CD4-positive, alpha-beta T cell treated with Interleukin-2 at 100 ng/mL for 4 hours (primary cell): ENCODE measurements around the gene FBXO9.

Experiments
- DNase-seq: peaks from one replicate; pipeline ENCODE4 v3.0.0-alpha.2; 2020; ENCODE audit warnings: low spot score

FBXO9 gene

GRCh38 chr6:53095270-53095669, 30.1 kb downstream of the FBXO9 start:
- no peak for DNase-seq

GRCh38 chr6:53095716-53096115, 30.5 kb downstream of the FBXO9 start:
- DNase-seq, result no peak

- no peak for DNase-seq
Observed at GRCh38 chr6:53100561-53100960, 35.4 kb downstream of the FBXO9 start.

GRCh38 chr6:53101006-53101405, 35.8 kb downstream of the FBXO9 start:
- no peak for DNase-seq

- DNase-seq, result no peak
Observed at GRCh38 chr6:53103993-53104675, 38.9 kb downstream of the FBXO9 start.

DNA sequence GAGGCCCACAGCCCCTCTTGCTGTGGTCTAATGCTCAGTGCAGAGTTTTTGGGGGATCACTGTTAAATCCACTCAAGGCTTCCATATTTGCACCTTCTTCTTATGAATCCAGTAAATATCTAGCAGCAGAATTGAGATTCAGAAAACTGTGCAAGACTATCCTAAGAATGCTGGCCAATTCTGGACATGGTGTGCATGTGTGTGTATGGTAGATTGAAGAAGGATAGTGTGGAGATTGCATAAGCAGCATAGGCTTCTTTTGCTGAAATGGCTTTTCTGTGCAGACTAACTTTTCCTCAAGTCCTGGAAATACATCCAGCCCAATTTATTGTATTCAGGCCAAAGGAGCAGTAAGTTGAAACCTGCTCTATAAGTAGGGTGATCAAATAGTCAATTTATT, 39.7 kb downstream of the FBXO9 start:
- DNase-seq, result no peak

- no peak for DNase-seq
Observed at GRCh38 chr6:53107091-53107490, 41.9 kb downstream of the FBXO9 start.

- no peak for DNase-seq
Observed at GRCh38 chr6:53109612-53110011, 44.4 kb downstream of the FBXO9 start.

- no peak for DNase-seq
Observed at GRCh38 chr6:53111865-53112264, 46.7 kb downstream of the FBXO9 start.

DNA sequence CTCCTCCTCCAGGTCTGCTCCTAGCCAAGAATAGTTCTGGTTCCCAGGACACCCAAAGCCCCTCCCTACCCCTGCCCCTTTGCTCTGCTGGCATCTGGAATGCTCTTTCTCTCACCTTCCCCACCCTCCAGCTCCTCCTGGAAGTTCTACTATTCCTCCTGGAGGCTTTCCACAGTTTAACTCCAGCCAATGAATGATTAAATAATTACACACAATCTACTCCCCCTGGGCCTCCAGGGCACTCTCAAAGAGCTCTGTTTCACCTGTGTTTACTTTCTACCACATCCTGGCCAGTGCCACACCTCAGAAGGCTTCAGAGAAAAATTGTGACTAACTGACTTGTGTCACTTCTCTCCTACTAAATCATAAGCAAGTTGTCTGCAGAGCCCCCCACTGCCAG, 47.2 kb downstream of the FBXO9 start:
- DNase-seq, result no peak

DNA sequence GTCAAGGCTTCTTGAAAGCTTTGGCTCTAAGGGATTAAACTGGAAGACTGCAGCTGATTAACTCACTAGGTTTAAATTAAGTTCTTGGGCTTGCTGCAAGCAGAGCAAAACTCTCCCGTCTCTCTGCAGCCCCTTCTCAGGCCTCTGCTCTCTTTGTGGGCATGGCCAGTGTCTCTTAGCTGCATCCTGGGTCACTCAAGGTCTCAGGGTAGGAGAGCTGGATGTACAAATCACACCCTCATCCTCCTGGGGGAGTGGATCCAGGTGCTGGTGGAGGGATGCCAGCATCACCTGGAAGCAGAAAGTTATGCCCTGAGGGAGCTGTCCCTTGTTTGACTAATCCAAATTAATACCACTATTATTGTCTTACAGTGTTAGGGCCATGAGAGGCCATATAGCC, 47.7 kb downstream of the FBXO9 start:
- DNase-seq, result no peak

- DNase-seq, result no peak
Observed at GRCh38 chr6:53113742-53114141, 48.5 kb downstream of the FBXO9 start.

- DNase-seq, result no peak
Observed at GRCh38 chr6:53115113-53115512, 49.9 kb downstream of the FBXO9 start.

DNA sequence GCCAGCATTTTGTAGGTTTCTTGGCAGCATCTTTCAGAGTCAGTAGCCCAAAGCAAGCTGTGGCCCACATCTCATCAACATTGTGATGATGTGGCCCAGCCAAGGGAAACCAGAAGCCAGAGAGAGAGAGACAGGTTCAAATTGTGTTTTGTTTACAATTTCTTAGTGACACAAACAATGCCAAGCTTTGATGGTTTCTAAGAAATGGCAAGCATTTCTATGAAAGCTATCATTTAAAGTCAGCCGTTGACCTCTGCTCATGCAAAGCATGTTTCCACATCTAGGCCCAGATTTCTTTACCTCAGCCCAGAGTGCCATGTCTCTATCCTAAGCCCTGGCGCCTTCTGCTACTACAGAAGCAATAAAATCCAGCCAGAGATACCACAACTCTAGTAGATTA, 50.5 kb downstream of the FBXO9 start:
- DNase-seq, result no peak

DNA sequence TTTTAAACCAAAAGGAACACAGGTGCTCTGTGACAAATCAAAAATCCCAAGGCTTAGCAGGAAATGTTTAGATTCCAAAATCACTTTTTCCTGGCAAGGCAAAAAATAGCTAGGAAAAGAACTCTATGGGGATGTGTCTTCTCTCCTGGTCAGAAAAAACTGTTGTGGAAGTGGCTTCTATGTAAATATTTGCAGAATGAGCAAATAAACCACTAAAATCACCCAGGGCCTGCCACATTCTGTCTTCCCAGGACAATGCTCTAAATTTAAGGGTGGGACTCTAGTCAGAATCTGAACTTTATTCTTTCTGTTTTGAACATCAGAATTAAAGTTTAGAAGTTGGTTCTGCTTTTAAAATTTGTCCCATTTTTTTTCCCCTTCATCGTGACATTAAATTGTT, 54.1 kb downstream of the FBXO9 start:
- no peak for DNase-seq

- no peak for DNase-seq
Observed at GRCh38 chr6:53119772-53120409, 54.7 kb downstream of the FBXO9 start.

- DNase-seq, result no peak
Observed at GRCh38 chr6:53124131-53124800, 59.1 kb downstream of the FBXO9 start.

- no peak for DNase-seq
Observed at GRCh38 chr6:53125276-53125675, 60.1 kb downstream of the FBXO9 start.

- DNase-seq, result no peak
Observed at GRCh38 chr6:53128842-53129241, 63.6 kb downstream of the FBXO9 start.

GRCh38 chr6:53130569-53131290, 65.5 kb downstream of the FBXO9 start:
- DNase-seq, result no peak

DNA sequence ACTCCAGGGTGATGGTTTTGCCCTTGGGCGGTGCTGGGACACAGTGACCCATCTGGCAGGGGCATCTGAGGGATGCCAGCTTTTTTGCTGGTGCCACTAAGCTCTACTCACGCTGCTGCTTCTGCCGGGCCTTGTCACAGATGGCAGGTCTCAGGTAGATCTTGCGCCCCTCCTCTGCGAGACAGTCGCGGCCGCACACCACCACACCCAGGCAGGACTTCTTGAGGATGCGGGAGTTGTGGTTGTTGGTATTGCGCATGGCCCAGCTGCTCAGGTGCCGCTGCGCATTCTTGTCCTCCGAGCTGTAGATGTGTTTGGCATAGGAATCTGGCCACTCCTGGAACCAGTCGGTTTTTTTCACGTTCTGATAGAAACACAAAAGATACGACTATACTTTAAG, 68.8 kb downstream of the FBXO9 start:
- DNase-seq, result no peak

GRCh38 chr6:53134601-53135235, 69.5 kb downstream of the FBXO9 start:
- no peak for DNase-seq
